ENCODE data around the gene PTPRN2. TPM values are rescaled to one million over a fixed set of nuclear protein-coding genes. Genes with fewer than 3 reads are reported as not detected.

The PTPRN2 gene
- total RNA-seq, 1 experiment from 2014 or later: 2.1 TPM

GRCh38 chr7:157803906-157804305 lies 783.7 kb downstream of the PTPRN2 start:
- H3K9me3 ChIP-seq (ENCODE audit: control insufficient read depth in 1 of 2, insufficient read depth in 1 of 2, low read depth in 1 of 2, low read length in 2 of 2): peaks cover 0 to 8% of the 10 kb centered on the region in 2 experiments; a peak in 1 of 4 replicates
- BruUV-seq (replicated peaks): no TSS peak

More at GRCh38 chr7:157803906-157804305, 783.7 kb downstream of the PTPRN2 start:
- no peak for TF ChIP-seq RAD21 (IDR thresholded peaks at IDR 0.05; ENCODE audit: low read depth)
- no peak for TF ChIP-seq SRF (IDR thresholded peaks at IDR 0.05; ENCODE audit: low read depth)
- TF ChIP-seq EZH2 (IDR thresholded peaks at IDR 0.05): no peak
- no peak for TF ChIP-seq CTCF (IDR thresholded peaks at IDR 0.05 in 2 of 3, conservative IDR thresholded peaks at IDR 0.05 in 1 of 3; ENCODE audit: borderline replicate concordance in 1 of 3, insufficient read depth in 1 of 3, low read depth in 2 of 3, low read length in 2 of 3)
- TF ChIP-seq ZNF274 (IDR thresholded peaks at IDR 0.05; ENCODE audit: low read depth, low read length): no peak
- no peak for TF ChIP-seq ZBTB33 (IDR thresholded peaks at IDR 0.05; ENCODE audit: extremely low read depth, insufficient replicate concordance, low read length)
- TF ChIP-seq ELF1 (IDR thresholded peaks at IDR 0.05; ENCODE audit: borderline replicate concordance, low read depth): no peak
- TF ChIP-seq EZH2phosphoT487 (IDR thresholded peaks at IDR 0.05; ENCODE audit: borderline replicate concordance): no peak
- TF ChIP-seq TCF7L2 (IDR thresholded peaks at IDR 0.05; ENCODE audit: borderline replicate concordance, extremely low read depth, insufficient read depth, insufficient read length): no peak
- TF ChIP-seq FOSL1 (IDR thresholded peaks at IDR 0.05; ENCODE audit: low read depth): no peak
- TF ChIP-seq ATF3 (IDR thresholded peaks at IDR 0.05): no peak
- TF ChIP-seq SIN3A (IDR thresholded peaks at IDR 0.05; ENCODE audit: low read depth): no peak
- TF ChIP-seq POLR2A (IDR thresholded peaks at IDR 0.05; ENCODE audit: borderline replicate concordance, extremely low read depth, insufficient read depth, insufficient read length): no peak
- no peak for TF ChIP-seq POLR2AphosphoS5 (IDR thresholded peaks at IDR 0.05; ENCODE audit: low read depth, low read length)
- TF ChIP-seq YY1 (IDR thresholded peaks at IDR 0.05; ENCODE audit: extremely low read depth, insufficient replicate concordance, low read depth, low read length): no peak
- no peak for TF ChIP-seq ZFX (IDR thresholded peaks at IDR 0.05)
- TF ChIP-seq REST (IDR thresholded peaks at IDR 0.05; ENCODE audit: low read depth): no peak
- TF ChIP-seq JUND (IDR thresholded peaks at IDR 0.05): no peak
- no peak for TF ChIP-seq CBX3 (IDR thresholded peaks at IDR 0.05; ENCODE audit: low read depth)
- no peak for TF ChIP-seq SP1 (IDR thresholded peaks at IDR 0.05; ENCODE audit: low read depth)
- Histone ChIP-seq H3K4me1 (ENCODE audit: control insufficient read depth in 1 of 2, insufficient read depth in 2 of 2, low read length in 2 of 2) (peaks cover 0 to 14% of the 10 kb centered on the region in 2 experiments; a peak in 2 of 4 replicates), H3K4me2 (ENCODE audit: low read length) (no peak overlapping the region), H4K20me1 (ENCODE audit: insufficient read depth) (no peaks in the 10 kb centered on the region), H3K9me2 (ENCODE audit: insufficient read depth) (no peaks in the 10 kb centered on the region), H3K79me2 (ENCODE audit: insufficient read depth, low read length) (no peaks in the 10 kb centered on the region), H3K4me3 (replicated peaks in 1 of 2; ENCODE audit: low read depth in 1 of 2, low read length in 2 of 2) (no peak overlapping the region), H3K27ac (ENCODE audit: low read depth, low read length) (no peak overlapping the region), H2AFZ (ENCODE audit: low read depth, low read length, poor library complexity, severe bottlenecking) (no peak overlapping the region), H3K36me3 (ENCODE audit: control insufficient read depth in 1 of 2, insufficient read depth in 2 of 2, low read length in 2 of 2) (no peaks in the 10 kb centered on the region), H3K9ac (ENCODE audit: low read length) (no peak overlapping the region), H3K27me3 (ENCODE audit: insufficient read depth, low read length) (no peaks in the 10 kb centered on the region)
- intact Hi-C loops (cut with micrococcal nuclease): no loop called here
- DNase-seq (ENCODE audit: low read depth, low spot score) (no peak), ATAC-seq (no peak)
- ChIA-PET RAD21 (ENCODE audit: low non-redundant PET in 1 of 2, low total read pairs in 2 of 2, uncharacterized antibody in 2 of 2, unreplicated experiment in 2 of 2) (no interaction called here), POLR2A (no interaction called here), CTCF (no interaction called here)
